Left ventricle myocardium inferior (tissue), 1 donor: ENCODE measurements around the gene ZNF446. TPM values are rescaled to one million over a fixed set of nuclear protein-coding genes. Genes with fewer than 3 reads are reported as not detected.

Experiments used
- DNase-seq: peaks from one replicate; pipeline ENCODE4 v3.0.0-alpha.2; 2020
- H3K27ac ChIP-seq: fragments of 200-600 bp; replicated peaks from 2 replicates; pipeline ENCODE4 v1.8.0; 2021
- H3K27me3 ChIP-seq: fragments of 200-600 bp; 2 replicates; pipeline ENCODE4 v1.8.0; 2021; ENCODE audit warnings: low read depth
- H3K36me3 ChIP-seq: fragments of 200-600 bp; 2 replicates; pipeline ENCODE4 v1.8.0; 2021
- H3K4me1 ChIP-seq: fragments of 200-600 bp; 2 replicates; pipeline ENCODE4 v1.8.0; 2021
- H3K4me3 ChIP-seq: fragments of 200-600 bp; 2 replicates; pipeline ENCODE4 v1.8.0; 2021; ENCODE audit warnings: mild to moderate bottlenecking, moderate library complexity
- H3K9me3 ChIP-seq: fragments of 200-600 bp; replicated peaks from 2 replicates; pipeline ENCODE4 v1.8.0; 2021
- intact Hi-C: fragments of 100-400 bp; cut with micrococcal nuclease; formaldehyde crosslinking; loops from one replicate; pipeline ENCODE4 v1.11.0; 2022
- total RNA-seq: library from RNA; stranded (reverse); fragmentation: NEBNext Ultra II Directional; extraction: Animal tissue kit (Norgen Biotek cat#: 25700); gene quantifications from one replicate; pipeline ENCODE4 v1.2.1, GENCODE V29; 2021
- TF ChIP-seq, protein P1 (sequence below): fragments of 200-600 bp; IDR thresholded peaks from 2 replicates; pipeline ENCODE4 v1.8.0; 2021; ENCODE audit warnings: antibody characterized with exemption, mild to moderate bottlenecking, borderline replicate concordance
- donor health status: DM: no; HTN: yes; CAD: no; lungs with severe emphysema.

Gene ZNF446
- total RNA-seq, 1 donor from 2014 or later = 4.9 TPM

DNA sequence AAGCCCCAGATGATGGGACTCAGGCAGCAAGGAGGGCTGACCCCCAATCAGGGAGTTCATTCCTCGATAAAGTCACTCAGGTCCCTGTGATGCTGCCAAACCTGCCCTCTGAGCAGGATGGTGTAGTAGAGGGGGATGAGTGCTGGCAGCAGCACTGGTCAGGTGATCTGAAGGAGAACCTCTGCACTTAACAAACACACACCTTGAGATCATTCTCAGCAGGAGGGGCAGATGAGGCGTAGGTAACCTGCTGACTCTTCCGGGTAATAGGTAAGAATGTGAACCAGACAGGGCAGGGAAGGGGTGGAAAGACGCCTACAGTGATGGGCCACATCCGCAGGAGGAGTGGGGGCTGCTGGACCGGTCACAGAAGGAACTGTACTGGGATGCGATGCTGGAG lies 3.2 kb downstream of the ZNF446 start:
- H3K4me1 ChIP-seq = peaks cover 25% of the 10 kb centered on the region
- no peak for DNase-seq
- H3K27me3 ChIP-seq = no peaks in the 10 kb centered on the region
- peaks cover 24% of the 10 kb centered on the region for H3K36me3 ChIP-seq
- no peaks in the 10 kb centered on the region for H3K9me3 ChIP-seq
- no peak overlapping the region for H3K4me3 ChIP-seq
- TF ChIP-seq, protein P1, sequence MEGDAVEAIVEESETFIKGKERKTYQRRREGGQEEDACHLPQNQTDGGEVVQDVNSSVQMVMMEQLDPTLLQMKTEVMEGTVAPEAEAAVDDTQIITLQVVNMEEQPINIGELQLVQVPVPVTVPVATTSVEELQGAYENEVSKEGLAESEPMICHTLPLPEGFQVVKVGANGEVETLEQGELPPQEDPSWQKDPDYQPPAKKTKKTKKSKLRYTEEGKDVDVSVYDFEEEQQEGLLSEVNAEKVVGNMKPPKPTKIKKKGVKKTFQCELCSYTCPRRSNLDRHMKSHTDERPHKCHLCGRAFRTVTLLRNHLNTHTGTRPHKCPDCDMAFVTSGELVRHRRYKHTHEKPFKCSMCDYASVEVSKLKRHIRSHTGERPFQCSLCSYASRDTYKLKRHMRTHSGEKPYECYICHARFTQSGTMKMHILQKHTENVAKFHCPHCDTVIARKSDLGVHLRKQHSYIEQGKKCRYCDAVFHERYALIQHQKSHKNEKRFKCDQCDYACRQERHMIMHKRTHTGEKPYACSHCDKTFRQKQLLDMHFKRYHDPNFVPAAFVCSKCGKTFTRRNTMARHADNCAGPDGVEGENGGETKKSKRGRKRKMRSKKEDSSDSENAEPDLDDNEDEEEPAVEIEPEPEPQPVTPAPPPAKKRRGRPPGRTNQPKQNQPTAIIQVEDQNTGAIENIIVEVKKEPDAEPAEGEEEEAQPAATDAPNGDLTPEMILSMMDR = no peak
- H3K27ac ChIP-seq = no peak overlapping the region
- intact Hi-C loops = no loop called here

DNA sequence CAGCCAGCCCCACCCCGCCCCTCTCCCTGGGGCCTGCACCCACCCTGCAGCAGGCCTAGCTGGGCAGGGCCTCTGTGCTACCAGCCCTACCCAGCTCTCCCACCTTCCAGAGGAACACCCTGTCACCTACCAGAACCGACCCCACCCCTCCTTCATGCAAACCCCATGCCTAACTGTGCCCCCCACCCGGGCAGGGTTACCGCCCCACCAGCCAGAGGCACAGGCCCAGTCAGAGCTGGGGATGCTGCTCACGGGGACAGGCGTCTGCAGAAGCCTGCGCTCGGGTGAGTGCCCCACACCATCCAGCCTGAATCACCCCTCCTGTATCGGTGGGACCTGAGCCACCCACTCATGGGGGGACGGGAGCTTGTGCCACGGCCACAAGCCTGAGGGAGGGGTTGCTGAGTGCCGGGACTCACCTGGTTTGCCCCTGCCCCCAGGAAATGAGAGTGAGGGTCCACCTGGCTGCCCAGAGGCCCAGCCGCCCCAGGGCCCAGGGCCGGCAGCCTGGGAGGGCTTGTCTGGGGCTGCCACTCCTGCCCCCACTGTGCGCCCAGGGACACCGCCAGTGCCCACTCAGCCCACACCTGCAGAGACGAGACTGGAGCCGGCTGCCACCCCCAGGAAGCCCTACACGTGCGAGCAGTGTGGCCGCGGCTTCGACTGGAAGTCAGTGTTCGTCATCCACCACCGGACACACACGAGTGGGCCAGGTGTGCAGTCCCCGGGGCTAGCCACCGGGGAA lies 3.8 kb downstream of the ZNF446 start:
- intact Hi-C loops = no loop called here
- H3K27ac ChIP-seq = no peak overlapping the region
- no peak overlapping the region for H3K4me3 ChIP-seq
- no peaks in the 10 kb centered on the region for H3K9me3 ChIP-seq
- peaks cover 21% of the 10 kb centered on the region for H3K4me1 ChIP-seq
- peaks cover 24% of the 10 kb centered on the region for H3K36me3 ChIP-seq
- no peak for DNase-seq
- TF ChIP-seq, protein P1 = no peak
- H3K27me3 ChIP-seq = no peaks in the 10 kb centered on the region

GRCh38 chr19:58480481-58480830 lies 4.3 kb downstream of the ZNF446 start:
- no peaks in the 10 kb centered on the region for H3K27me3 ChIP-seq
- H3K4me3 ChIP-seq = no peak overlapping the region
- H3K9me3 ChIP-seq = no peaks in the 10 kb centered on the region
- H3K27ac ChIP-seq = no peak overlapping the region
- peaks cover 15% of the 10 kb centered on the region for H3K4me1 ChIP-seq
- DNase-seq = no peak
- intact Hi-C loops = no loop called here
- H3K36me3 ChIP-seq = peaks cover 24% of the 10 kb centered on the region
- TF ChIP-seq, protein P1 = no peak

- no peaks in the 10 kb centered on the region for H3K27me3 ChIP-seq
- H3K4me1 ChIP-seq = peaks cover 12% of the 10 kb centered on the region
- intact Hi-C loops = no loop called here
- no peak overlapping the region for H3K27ac ChIP-seq
- no peak overlapping the region for H3K4me3 ChIP-seq
- TF ChIP-seq, protein P1 = no peak
- H3K36me3 ChIP-seq = peaks cover 24% of the 10 kb centered on the region
- H3K9me3 ChIP-seq = no peaks in the 10 kb centered on the region
- no peak for DNase-seq
Observed at GRCh38 chr19:58480831-58481230, 4.7 kb downstream of the ZNF446 start.

DNA sequence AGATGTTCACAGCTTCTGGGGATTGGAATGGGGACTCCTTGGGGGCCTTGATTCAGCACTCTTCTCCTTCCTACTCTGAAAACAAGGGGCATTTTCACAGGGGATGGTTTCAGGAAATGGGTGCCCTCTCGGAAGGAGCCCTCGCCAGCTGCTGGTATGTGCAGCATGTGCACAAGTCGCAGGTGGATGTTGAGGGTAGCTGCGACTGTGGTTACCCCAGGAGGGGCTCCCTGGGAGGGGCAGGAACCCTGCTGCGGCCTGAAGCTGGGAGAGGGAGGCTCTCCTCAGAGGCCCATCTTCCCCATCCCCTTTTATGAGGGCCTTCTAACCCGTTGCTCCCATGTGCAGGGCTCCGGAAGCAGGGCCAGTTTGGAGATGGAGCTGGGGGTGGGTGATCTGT lies 6.2 kb downstream of the ZNF446 start:
- Histone ChIP-seq H3K36me3 (peaks cover 24% of the 10 kb centered on the region), H3K4me3 (no peak overlapping the region), H3K9me3 (no peaks in the 10 kb centered on the region), H3K27ac (no peak overlapping the region), H3K27me3 (no peaks in the 10 kb centered on the region), H3K4me1 (peaks cover under 1% of the 10 kb centered on the region)
- TF ChIP-seq, protein P1 = no peak
- DNase-seq = no peak
- intact Hi-C loops = no loop called here
